ENCODE measurements around the gene NAGPA.

Gene NAGPA

GRCh38 chr16:4987250-4987579, 46.5 kb downstream of the NAGPA start:
- H3K27ac Mint-ChIP-seq = no peak overlapping the region
- no peak overlapping the region for H3K4me3 Mint-ChIP-seq
- H3K36me3 Mint-ChIP-seq = no peaks in the 10 kb centered on the region
- no peaks in the 10 kb centered on the region for H3K4me1 Mint-ChIP-seq
- DNase-seq (ENCODE audit: low spot score in 2 of 2) = no peak
- H3K9me3 Mint-ChIP-seq = no peaks in the 10 kb centered on the region
- no peak for ATAC-seq

DNA sequence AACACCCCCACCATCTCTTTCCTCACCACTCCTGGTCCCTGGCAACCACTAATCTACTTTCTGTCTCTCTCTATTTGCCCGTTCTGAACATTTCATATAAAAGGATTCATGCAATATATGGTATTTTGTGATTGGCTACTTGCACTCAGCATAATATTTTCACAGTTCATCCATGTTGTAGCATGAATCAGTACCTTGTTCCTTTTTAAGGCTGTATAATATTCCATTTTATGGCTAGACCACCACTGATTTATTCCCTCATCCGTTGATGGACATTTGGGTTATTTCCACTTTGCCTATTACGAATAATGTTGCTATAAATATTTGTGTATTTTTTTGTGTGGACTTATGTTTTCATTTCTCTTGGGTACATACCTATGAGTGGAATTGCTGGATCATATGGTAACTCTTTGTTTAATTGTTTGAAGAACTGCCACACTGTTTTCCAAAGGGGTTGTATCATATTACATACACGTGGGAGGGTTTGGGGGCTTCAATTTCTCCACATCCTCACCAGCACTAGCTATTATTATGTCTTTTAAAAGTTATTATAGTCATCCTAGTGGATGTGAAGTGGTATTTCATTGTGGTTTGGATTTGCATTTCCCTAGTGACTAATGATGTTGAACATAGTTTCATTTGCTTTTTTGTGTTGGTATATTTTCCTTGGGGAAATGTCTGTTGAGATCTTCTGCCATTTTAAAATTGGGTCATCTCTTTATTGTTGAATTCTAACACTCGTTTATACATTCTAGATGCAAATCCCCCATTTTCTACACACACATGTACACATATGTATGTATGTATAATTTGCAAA, 49.4 kb downstream of the NAGPA start:
- H3K9me3 Mint-ChIP-seq = no peaks in the 10 kb centered on the region
- H3K4me1 Mint-ChIP-seq = no peaks in the 10 kb centered on the region
- H3K27ac Mint-ChIP-seq = no peak overlapping the region
- DNase-seq (ENCODE audit: low spot score in 2 of 2) = no peak
- no peak overlapping the region for H3K4me3 Mint-ChIP-seq
- no peaks in the 10 kb centered on the region for H3K36me3 Mint-ChIP-seq
- ATAC-seq = no peak

DNA sequence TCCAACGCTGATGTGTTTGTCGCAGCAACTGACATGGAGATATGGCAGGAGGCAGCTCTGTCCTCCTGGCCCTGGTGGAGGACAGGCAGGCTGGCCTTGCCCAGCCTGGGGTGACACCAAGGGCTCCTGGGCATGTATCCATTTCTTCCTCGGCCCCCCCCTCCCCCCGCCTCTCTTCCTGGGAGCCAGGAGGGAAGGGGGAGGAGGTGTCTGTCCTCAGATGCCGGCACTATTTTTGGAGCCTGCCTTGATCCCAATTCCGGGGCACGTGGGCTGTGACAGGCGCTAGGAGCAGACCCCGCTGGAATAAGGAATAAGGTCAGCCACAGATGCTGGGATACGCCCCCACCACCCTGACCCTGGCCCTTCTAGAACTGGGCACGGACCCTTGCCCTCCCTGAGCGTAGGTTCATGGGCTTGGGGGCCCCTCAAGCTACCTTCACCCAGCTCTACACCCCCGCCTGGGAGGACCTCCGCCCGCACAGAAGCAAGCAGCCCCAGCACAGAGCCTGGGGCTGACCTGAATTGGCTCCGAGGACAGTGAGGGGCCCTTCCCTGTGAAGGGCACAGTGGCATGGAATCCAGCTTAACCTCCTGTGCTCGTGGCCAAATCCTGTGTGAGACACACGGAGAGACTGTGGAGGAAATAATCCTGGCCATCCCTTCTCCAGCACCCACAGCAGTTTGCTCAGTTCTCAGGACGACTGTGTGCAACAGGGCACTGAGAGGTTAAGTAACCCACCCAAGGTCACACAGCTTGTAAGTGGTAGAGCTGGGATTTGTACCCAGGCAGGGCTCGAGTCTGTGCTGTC, 51.5 kb downstream of the NAGPA start:
- H3K27ac Mint-ChIP-seq = no peak overlapping the region
- DNase-seq (ENCODE audit: low spot score in 2 of 2) (no peak), ATAC-seq (no peak)
- H3K4me3 Mint-ChIP-seq = no peak overlapping the region
- H3K36me3 Mint-ChIP-seq = no peaks in the 10 kb centered on the region
- H3K4me1 Mint-ChIP-seq = no peaks in the 10 kb centered on the region
- H3K9me3 Mint-ChIP-seq = no peaks in the 10 kb centered on the region

DNA sequence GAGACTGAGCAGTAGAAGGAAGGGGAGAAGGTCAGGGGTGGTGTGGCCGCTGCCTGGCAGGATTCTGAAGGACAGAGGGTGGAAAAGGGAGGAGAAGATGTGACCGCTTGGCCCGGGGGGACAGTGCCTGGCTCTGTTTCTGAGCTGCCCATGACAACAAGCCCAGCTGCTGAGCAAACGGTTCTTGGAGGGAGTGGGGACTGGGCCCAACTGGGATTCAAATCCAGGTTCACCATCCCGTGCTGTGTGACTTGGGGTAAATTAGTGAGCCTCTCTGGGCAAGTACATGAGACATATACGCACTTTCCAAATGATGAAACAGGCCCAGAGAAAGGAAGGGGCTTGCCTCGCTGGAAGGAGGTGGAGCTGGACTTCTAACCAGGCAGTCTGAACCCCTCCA, 52.3 kb downstream of the NAGPA start:
- Mint-ChIP-seq H3K36me3 (no peaks in the 10 kb centered on the region), H3K27ac (no peak overlapping the region), H3K4me1 (no peaks in the 10 kb centered on the region), H3K9me3 (no peaks in the 10 kb centered on the region), H3K4me3 (no peak overlapping the region)
- DNase-seq (ENCODE audit: low spot score in 2 of 2) (no peak), ATAC-seq (no peak)

DNA sequence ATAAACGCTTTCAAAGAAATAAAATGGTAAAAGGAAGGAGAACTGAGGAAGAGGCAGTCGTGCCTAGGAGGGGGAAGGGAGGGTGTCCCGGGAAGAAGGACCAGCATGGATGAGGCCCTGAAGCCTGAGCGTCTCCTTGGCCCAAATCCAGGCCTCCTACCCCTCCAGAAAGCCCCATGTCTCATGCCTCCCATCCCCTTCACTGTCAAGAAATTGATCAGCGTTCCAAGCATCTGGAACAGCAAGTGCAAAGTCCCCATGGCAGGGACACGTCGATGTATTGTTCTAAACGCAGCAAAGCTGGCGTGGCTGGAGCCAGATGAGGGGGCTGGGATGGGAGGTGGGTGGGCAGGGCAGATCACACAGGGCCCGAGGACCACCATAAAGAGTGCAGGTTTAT, 53.0 kb downstream of the NAGPA start:
- no peak overlapping the region for H3K27ac Mint-ChIP-seq
- ATAC-seq (no peak), DNase-seq (ENCODE audit: low spot score in 2 of 2) (no peak)
- no peaks in the 10 kb centered on the region for H3K4me1 Mint-ChIP-seq
- H3K36me3 Mint-ChIP-seq = no peaks in the 10 kb centered on the region
- peaks cover 1% of the 10 kb centered on the region for H3K9me3 Mint-ChIP-seq
- no peak overlapping the region for H3K4me3 Mint-ChIP-seq

- ATAC-seq = no peak
- no peak for DNase-seq (ENCODE audit: low spot score in 2 of 2)
- Mint-ChIP-seq H3K4me1 (no peaks in the 10 kb centered on the region), H3K9me3 (peaks cover 4% of the 10 kb centered on the region), H3K27ac (no peak overlapping the region), H3K36me3 (no peaks in the 10 kb centered on the region), H3K4me3 (no peak overlapping the region)
Observed at GRCh38 chr16:4979736-4980660, 53.7 kb downstream of the NAGPA start.

DNA sequence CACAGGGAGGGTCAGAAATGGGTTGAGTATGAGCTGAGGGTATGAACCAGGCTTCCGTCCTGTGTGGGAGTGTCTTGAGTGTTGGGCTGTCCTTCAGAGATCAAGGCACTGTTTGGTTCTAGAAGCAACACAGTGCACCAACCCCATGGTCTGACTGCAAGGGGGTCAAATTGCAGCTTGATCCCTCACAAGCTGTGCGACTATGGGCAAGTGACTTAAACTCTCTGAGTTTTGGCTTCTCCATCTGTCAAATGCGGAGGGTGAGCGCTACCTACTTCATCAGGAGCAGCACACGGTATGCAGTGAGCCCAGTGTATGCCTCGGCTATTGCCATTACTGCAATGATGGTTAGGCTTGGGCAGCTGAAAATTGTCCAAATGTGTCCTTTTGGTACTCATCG, 54.6 kb downstream of the NAGPA start:
- H3K4me1 Mint-ChIP-seq = no peaks in the 10 kb centered on the region
- ATAC-seq (no peak), DNase-seq (ENCODE audit: low spot score in 2 of 2) (no peak)

DNA sequence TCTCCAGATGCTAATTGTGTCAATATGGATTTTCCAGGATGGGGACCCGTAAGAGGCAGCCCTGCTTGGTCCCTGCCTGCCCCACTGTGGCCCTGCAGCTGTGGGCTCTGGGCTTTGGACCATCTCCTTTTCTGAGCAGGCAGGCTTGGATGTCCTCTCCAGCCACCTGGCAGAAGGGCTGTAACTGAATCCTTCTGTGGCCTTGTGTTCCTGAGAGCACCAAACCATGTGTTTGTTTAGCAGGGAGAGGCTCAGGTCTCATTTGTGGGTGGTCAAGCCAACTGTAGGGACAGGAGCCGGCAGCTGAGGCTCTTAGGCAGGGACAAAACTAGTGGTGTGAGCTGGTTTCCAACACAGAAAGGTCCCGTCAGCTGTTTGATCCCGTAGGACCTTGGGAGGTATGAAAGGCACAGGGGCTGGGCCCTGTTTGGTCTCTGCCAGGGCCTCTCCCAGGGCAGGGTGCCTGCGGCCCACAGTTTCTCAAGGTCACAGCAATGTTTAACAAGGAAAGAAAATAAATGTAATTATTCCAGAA, 57.1 kb downstream of the NAGPA start:
- no peak for ATAC-seq
- peaks cover 8% of the 10 kb centered on the region for H3K9me3 Mint-ChIP-seq

More for the DNA sequence above, 54.6 kb downstream of the NAGPA start:
- Mint-ChIP-seq H3K9me3 (peaks cover 4% of the 10 kb centered on the region), H3K36me3 (no peaks in the 10 kb centered on the region), H3K4me3 (no peak overlapping the region), H3K27ac (no peak overlapping the region)

GRCh38 chr16:4976079-4976478, 57.7 kb downstream of the NAGPA start:
- no peak overlapping the region for H3K4me3 Mint-ChIP-seq
- H3K4me1 Mint-ChIP-seq = peaks cover 13% of the 10 kb centered on the region
- H3K36me3 Mint-ChIP-seq = no peaks in the 10 kb centered on the region
- H3K9me3 Mint-ChIP-seq = peaks cover 8% of the 10 kb centered on the region
- DNase-seq (ENCODE audit: low spot score in 2 of 2) = no peak
- no peak overlapping the region for H3K27ac Mint-ChIP-seq
- no peak for ATAC-seq

More for the DNA sequence above, 57.1 kb downstream of the NAGPA start:
- no peak overlapping the region for H3K27ac Mint-ChIP-seq
- H3K4me1 Mint-ChIP-seq = peaks cover 13% of the 10 kb centered on the region
- DNase-seq (ENCODE audit: low spot score in 2 of 2) = no peak
- H3K4me3 Mint-ChIP-seq = no peak overlapping the region
- no peaks in the 10 kb centered on the region for H3K36me3 Mint-ChIP-seq

Data from stimulated activated effector memory CD8-positive, alpha-beta T cell treated with anti-CD3 and anti-CD28 coated beads, Interleukin-12 subunit alpha, Interleukin-12 subunit beta, amount 100 ng/mL, for 72 hours (primary cell).